HEK293T (cell line): ENCODE results near the gene LIG3.

ENCODE experiments used
- BHLHE40 ChIP-seq: fragments of 450-650 bp; IDR thresholded peaks from 2 replicates; pipeline ENCODE4 v1.6.1; 2016; ENCODE audit warnings: mild to moderate bottlenecking, moderate library complexity, borderline replicate concordance
- FOXA1 ChIP-seq: fragments of 450-650 bp; IDR thresholded peaks from 2 replicates; pipeline ENCODE4 v1.6.1; 2016; ENCODE audit warnings: mild to moderate bottlenecking
- FOXK2 ChIP-seq: fragments of 450-650 bp; IDR thresholded peaks from 2 replicates; pipeline ENCODE4 v1.6.1; 2016; ENCODE audit warnings: mild to moderate bottlenecking
- FOXM1 ChIP-seq: fragments of 450-650 bp; IDR thresholded peaks from 2 replicates; pipeline ENCODE4 v1.6.1; 2017; ENCODE audit warnings: mild to moderate bottlenecking, borderline replicate concordance
- HDGF ChIP-seq: fragments of 450-650 bp; IDR thresholded peaks from 2 replicates; pipeline ENCODE4 v1.6.1; 2017; ENCODE audit warnings: antibody characterized with exemption, borderline replicate concordance
- L3MBTL2 ChIP-seq: fragments of 450-650 bp; conservative IDR thresholded peaks from 2 replicates; pipeline ENCODE4 v1.6.1; 2016; ENCODE audit warnings: mild to moderate bottlenecking
- SP1 ChIP-seq: fragments of 450-650 bp; IDR thresholded peaks from 2 replicates; pipeline ENCODE4 v1.6.1; 2017
- SUZ12 ChIP-seq: fragments of 450-650 bp; IDR thresholded peaks from 2 replicates; pipeline ENCODE4 v1.6.1; 2016; ENCODE audit warnings: mild to moderate bottlenecking
- TARDBP ChIP-seq: fragments of 450-650 bp; IDR thresholded peaks from 2 replicates; pipeline ENCODE4 v1.6.1; 2016

DNA sequence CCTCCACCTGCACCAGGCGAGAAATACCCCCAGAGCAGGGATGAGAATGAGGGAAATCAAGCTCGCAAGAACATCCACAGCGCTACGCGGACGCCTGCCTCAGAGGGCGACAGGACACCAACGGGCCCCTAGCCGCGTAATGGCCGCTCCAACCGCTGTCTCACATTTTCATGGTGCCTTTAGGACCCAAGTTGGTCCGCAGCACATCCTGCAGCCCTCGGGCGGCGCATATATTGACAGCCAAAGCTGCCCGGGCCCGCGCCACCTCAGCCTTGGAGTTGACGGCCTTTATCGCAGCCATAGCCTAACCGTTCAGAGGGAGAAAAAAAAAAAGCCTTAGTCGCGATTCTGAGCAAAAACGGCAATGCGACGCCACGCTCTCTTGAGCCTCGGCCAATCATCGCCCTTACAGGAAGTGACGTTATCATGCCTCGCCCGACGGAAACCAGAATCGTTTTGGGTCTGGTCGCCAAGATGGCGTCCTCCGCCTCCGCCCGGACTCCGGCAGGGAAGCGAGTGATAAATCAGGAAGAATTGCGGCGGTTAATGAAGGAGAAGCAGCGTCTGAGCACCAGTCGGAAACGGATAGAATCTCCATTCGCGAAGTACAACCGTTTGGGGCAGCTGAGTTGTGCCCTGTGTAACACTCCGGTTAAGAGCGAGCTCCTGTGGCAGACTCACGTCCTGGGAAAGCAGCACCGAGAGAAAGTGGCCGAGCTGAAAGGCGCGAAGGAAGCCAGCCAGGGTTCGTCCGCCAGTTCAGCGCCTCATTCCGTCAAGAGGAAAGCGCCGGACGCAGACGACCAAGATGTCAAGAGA lies 19.0 kb upstream of the LIG3 start, which contains the start of the genes CCT6B and ZNF830:
- TF ChIP-seq L3MBTL2 (peak; percentile 79), HDGF (no peak), FOXA1 (no peak), FOXM1 (no peak), TARDBP (no peak), BHLHE40 (no peak), FOXK2 (no peak), SUZ12 (no peak), SP1 (no peak)
